22Rv1 (cell line): ENCODE data around the gene KCNS3.

Source experiments
- H3K27ac ChIP-seq: fragments of 450-650 bp; 2 replicates; pipeline ENCODE4 v1.5.1; 2017
- ZFX ChIP-seq: fragments of 450-650 bp; IDR thresholded peaks from 2 replicates; pipeline ENCODE4 v1.6.1; 2017; ENCODE audit warnings: antibody characterized with exemption, borderline replicate concordance
- TF ChIP-seq, protein P1 (sequence below): fragments of 450-650 bp; IDR thresholded peaks from 2 replicates; pipeline ENCODE4 v1.5.1; 2017; ENCODE audit warnings: mild to moderate bottlenecking

Gene KCNS3

DNA sequence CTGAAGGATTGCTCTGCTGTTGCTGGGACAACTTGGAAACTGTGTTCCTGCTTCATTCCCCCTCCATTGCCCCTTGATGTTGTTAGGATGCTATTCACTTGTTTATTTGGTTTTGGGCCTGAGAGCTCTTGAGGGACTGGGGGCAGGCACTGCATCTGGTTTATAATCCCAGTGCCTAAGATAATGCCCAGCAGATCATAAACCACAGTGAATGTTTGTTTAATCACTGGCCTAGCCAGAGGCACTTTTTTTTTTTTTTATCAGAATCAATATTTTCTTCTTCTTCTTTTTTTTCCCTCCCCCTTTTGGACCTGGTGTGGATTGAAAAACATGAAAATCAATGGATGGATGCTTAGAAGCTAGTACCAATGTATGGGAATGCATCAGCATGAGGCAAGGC is 38.1 kb downstream of the KCNS3 start:
- H3K27ac ChIP-seq, result no peak overlapping the region
- TF ChIP-seq ZFX, result no peak
- TF ChIP-seq, protein P1, sequence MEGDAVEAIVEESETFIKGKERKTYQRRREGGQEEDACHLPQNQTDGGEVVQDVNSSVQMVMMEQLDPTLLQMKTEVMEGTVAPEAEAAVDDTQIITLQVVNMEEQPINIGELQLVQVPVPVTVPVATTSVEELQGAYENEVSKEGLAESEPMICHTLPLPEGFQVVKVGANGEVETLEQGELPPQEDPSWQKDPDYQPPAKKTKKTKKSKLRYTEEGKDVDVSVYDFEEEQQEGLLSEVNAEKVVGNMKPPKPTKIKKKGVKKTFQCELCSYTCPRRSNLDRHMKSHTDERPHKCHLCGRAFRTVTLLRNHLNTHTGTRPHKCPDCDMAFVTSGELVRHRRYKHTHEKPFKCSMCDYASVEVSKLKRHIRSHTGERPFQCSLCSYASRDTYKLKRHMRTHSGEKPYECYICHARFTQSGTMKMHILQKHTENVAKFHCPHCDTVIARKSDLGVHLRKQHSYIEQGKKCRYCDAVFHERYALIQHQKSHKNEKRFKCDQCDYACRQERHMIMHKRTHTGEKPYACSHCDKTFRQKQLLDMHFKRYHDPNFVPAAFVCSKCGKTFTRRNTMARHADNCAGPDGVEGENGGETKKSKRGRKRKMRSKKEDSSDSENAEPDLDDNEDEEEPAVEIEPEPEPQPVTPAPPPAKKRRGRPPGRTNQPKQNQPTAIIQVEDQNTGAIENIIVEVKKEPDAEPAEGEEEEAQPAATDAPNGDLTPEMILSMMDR, result no peak

DNA sequence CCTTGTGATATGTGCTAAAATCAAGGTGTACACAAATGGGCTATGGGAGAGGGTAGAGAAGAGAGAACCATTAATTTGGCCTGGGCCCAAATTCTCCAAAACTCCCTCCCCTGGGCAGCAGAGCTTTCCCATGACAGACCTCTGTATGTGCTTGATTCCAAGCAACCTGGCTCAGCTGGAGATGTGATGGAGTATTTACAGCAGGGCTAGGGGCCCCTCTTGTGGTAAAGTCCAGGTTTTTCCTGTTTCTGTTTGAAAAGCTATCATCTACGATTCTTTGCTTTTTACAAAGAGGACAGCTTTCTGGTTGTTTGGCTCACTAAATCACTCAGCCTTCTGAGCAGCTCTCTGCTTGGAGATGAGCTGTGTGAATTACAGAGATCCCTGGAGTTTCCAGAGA is 40.3 kb downstream of the KCNS3 start:
- TF ChIP-seq ZFX, result no peak
- TF ChIP-seq, protein P1, result no peak
- no peak overlapping the region for H3K27ac ChIP-seq

DNA sequence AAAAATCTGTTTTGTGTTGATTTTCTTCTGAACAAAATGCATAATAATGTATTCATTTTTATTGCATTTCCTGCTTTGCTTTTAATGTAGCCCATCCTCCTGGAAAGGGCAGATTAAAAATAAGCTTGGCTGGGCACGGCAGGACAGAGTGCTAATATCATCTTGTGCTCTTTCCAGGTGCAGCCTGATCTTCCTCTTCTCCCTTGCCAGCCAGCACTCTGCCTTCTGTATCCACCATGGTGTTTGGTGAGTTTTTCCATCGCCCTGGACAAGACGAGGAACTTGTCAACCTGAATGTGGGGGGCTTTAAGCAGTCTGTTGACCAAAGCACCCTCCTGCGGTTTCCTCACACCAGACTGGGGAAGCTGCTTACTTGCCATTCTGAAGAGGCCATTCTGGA is 52.3 kb downstream of the KCNS3 start:
- TF ChIP-seq ZFX, result no peak
- TF ChIP-seq, protein P1, result no peak
- no peak overlapping the region for H3K27ac ChIP-seq

DNA sequence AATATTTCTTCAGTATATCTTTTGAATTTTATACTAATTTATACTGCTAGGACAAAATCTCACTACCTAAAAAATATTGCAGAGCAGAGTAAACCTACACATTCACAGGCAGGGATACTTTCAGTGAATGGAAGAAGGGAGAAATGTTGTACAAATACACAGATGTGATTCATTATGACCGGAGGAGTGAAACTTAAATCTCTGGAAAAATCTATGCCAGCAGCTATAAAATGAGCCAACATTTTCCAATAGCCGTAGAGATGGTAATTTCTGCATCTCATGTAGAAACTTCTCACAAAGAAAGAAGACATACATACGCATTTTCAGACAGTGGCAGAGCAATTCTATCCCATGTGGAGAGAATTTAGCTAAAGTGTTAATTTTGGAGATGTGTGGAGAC is 54.8 kb downstream of the KCNS3 start:
- TF ChIP-seq, protein P1, result no peak
- no peak for TF ChIP-seq ZFX
- no peak overlapping the region for H3K27ac ChIP-seq

DNA sequence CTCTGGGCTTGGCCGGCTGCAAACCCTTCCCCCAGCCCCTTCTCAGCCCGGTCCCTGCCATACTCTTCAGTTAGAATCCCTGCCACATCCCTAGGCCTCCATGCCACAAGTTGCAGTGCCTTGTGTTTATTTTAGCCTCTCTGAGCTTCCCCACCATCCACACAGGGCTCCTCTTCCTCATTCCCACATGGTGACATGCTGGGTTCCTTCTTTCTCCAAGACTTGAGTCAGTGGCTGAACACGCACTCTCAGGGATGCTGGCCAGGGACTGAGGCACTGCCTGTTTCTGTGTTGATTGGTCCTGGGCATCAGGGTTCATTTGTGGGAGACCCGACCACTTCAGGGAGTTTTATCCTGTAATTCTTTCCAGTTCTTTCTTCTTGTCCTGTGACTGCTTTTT is 56.3 kb downstream of the KCNS3 start:
- TF ChIP-seq ZFX, result no peak
- TF ChIP-seq, protein P1, result no peak
- H3K27ac ChIP-seq, result no peak overlapping the region

DNA sequence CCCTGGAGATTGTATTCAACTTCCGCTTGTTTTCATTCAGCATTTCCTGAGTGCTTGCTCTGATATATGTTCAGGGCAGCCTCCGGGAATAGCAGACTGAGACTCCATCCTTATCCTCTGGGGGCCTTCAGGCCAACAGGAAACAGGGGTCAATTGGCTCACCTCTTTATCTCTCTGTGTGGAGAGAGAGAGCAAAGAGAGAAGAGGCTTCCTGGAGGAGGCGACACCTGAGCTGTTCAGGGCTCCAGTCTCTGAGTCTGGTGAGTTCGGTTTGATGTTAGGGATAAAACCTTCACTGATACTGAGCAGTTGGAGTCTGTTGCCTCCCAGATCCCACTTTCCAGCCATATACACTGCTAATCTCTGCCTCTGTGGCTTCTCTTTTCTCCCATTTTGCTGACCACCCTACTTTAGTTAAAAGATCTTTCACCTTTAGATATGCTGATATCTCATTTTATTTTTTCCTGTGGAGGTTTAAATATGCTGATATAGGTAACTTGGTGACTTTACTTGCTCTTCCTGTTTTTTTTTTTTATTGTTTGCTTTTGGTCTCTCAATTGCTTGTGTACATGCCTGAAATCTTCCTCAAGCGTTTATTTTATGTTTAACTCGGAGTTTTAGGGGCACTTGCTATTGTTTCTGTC is 56.9 kb downstream of the KCNS3 start:
- no peak overlapping the region for H3K27ac ChIP-seq
- TF ChIP-seq ZFX, result no peak
- TF ChIP-seq, protein P1, result no peak

DNA sequence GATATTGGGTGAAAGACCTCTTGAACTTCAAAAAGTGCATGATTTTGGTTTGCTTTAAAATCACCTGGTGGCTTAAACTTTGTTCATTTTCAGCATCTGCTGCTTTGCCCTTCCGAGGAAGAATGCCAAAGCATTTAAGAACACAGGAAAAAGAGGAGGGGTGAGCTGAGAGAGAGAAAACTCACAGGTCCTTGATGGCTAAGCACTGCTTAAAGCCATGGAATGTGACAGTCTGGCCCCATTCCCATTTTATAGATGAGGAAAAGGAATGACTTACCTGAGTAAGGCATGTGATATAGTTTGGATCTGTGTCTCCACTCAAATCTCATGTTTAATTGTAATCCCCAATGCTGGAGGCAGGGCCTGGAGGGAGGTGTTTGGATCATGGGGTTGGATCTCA is 58.1 kb downstream of the KCNS3 start:
- TF ChIP-seq ZFX, result no peak
- TF ChIP-seq, protein P1, result no peak
- no peak overlapping the region for H3K27ac ChIP-seq
